ENCODE data around the gene EDN2. TPM values are rescaled to one million over a fixed set of nuclear protein-coding genes. Genes with fewer than 3 reads are reported as not detected.
A peak's percentile ranks its signal among the peaks of the same experiment; 100 is the strongest.

EDN2 gene
- total and polyA plus RNA-seq, 4 donors = 0.17 to 0.66 TPM; not detected in 2

GRCh38 chr1:41435570-41436178 is 48.8 kb downstream of the EDN2 start:
- Histone ChIP-seq H3K4me3 (ENCODE audit: low read depth, low read length) (no peak overlapping the region), H3K27ac (ENCODE audit: low read depth, low read length) (no peak overlapping the region), H3K4me1 (ENCODE audit: control insufficient read depth, insufficient read depth, low read length) (peaks cover 26% of the 10 kb centered on the region), H3K9me3 (ENCODE audit: control insufficient read depth, insufficient read depth, low read length) (no peaks in the 10 kb centered on the region), H3K27me3 (ENCODE audit: control insufficient read depth, insufficient read depth, low read length) (peaks cover 14% of the 10 kb centered on the region), H3K36me3 (ENCODE audit: control insufficient read depth, insufficient read depth, low read length) (no peaks in the 10 kb centered on the region)
- DNase-seq (ENCODE audit: low read depth in 4 of 6, low spot score in 6 of 6) = no peak
- 52% methylated on average over 12 of the region's 15 CpGs for WGBS (ENCODE audit: insufficient coverage)

GRCh38 chr1:41434748-41435449 is 49.6 kb downstream of the EDN2 start:
- no peak for DNase-seq (ENCODE audit: low read depth in 4 of 6, low spot score in 6 of 6)
- no peak overlapping the region for H3K4me3 ChIP-seq (ENCODE audit: low read depth, low read length)
- H3K4me1 ChIP-seq (ENCODE audit: control insufficient read depth, insufficient read depth, low read length) = peaks cover 26% of the 10 kb centered on the region
- peaks cover 14% of the 10 kb centered on the region for H3K27me3 ChIP-seq (ENCODE audit: control insufficient read depth, insufficient read depth, low read length)
- 86% methylated on average over 6 of the region's 6 CpGs for WGBS (ENCODE audit: insufficient coverage)
- H3K36me3 ChIP-seq (ENCODE audit: control insufficient read depth, insufficient read depth, low read length) = no peaks in the 10 kb centered on the region
- no peaks in the 10 kb centered on the region for H3K9me3 ChIP-seq (ENCODE audit: control insufficient read depth, insufficient read depth, low read length)
- H3K27ac ChIP-seq (ENCODE audit: low read depth, low read length) = no peak overlapping the region

GRCh38 chr1:41434306-41434705 is 50.2 kb downstream of the EDN2 start:
- peaks cover 14% of the 10 kb centered on the region for H3K27me3 ChIP-seq (ENCODE audit: control insufficient read depth, insufficient read depth, low read length)
- no peaks in the 10 kb centered on the region for H3K9me3 ChIP-seq (ENCODE audit: control insufficient read depth, insufficient read depth, low read length)
- no peak overlapping the region for H3K4me3 ChIP-seq (ENCODE audit: low read depth, low read length)
- no peaks in the 10 kb centered on the region for H3K36me3 ChIP-seq (ENCODE audit: control insufficient read depth, insufficient read depth, low read length)
- 86% methylated on average over 5 of the region's 5 CpGs for WGBS (ENCODE audit: insufficient coverage)
- H3K27ac ChIP-seq (ENCODE audit: low read depth, low read length) = no peak overlapping the region
- no peak for DNase-seq (ENCODE audit: low read depth in 4 of 6, low spot score in 6 of 6)
- H3K4me1 ChIP-seq (ENCODE audit: control insufficient read depth, insufficient read depth, low read length) = peaks cover 26% of the 10 kb centered on the region

GRCh38 chr1:41433501-41433900 is 51.0 kb downstream of the EDN2 start:
- Histone ChIP-seq H3K27ac (ENCODE audit: low read depth, low read length) (peak overlapping the region; percentile 63), H3K27me3 (ENCODE audit: control insufficient read depth, insufficient read depth, low read length) (peaks cover 14% of the 10 kb centered on the region), H3K4me3 (ENCODE audit: low read depth, low read length) (no peak overlapping the region), H3K4me1 (ENCODE audit: control insufficient read depth, insufficient read depth, low read length) (peaks cover 31% of the 10 kb centered on the region), H3K36me3 (ENCODE audit: control insufficient read depth, insufficient read depth, low read length) (no peaks in the 10 kb centered on the region), H3K9me3 (ENCODE audit: control insufficient read depth, insufficient read depth, low read length) (no peaks in the 10 kb centered on the region)
- 76% methylated on average over 4 of the region's 4 CpGs for WGBS (ENCODE audit: insufficient coverage)
- DNase-seq (ENCODE audit: low read depth in 4 of 6, low spot score in 6 of 6) = no peak

GRCh38 chr1:41432481-41433280 is 51.8 kb downstream of the EDN2 start:
- DNase-seq (ENCODE audit: low read depth in 4 of 6, low spot score in 6 of 6) = peak in 2 of 6 donors; percentile 67 to 79

DNA sequence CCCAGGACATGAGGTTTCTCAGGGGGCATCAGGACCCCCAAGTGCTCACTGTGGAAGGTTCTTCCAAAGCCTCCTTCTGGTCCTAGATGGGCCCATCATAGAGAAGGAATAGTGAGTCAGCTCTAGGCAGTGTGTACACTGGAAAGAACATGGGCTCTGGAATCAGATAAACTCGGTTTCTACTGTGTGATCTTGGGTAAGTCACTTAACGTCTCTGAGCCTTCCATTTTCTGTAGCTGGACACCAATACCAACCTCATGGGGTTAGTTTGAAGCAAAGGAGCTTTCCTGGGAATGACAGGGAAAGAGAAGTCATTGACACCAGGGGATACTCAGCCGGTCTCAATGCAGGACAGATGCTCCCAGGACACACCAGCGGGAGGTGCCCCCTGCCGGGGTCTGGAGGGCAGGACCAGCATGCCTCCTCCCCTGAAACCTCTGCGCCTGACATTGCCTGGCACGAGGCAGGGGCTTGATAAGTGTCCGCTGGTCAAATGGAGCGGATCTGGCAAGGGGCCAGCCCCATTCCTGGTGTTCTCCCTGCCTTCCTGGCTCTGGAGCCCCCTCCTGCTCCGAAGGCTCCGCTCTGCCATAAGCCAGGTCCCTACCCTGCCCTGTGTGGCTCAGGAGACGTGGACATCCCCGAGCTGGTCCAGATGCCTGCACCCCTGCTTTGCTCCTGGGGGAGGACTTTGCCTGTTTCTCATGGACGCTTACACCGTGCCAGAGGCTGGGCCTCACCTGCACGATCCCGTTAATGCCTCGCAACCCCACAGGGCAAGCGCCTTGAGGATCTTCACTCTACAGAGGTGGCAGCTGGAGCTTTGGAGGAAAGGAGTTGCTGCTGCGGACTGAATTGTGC is 52.8 kb downstream of the EDN2 start:
- peaks cover 14% of the 10 kb centered on the region for H3K27me3 ChIP-seq (ENCODE audit: control insufficient read depth, insufficient read depth, low read length)
- H3K27ac ChIP-seq (ENCODE audit: low read depth, low read length) = no peak overlapping the region
- peak in 1 of 6 donors; percentile 54 for DNase-seq (ENCODE audit: low read depth in 4 of 6, low spot score in 6 of 6)
- no peaks in the 10 kb centered on the region for H3K36me3 ChIP-seq (ENCODE audit: control insufficient read depth, insufficient read depth, low read length)
- WGBS (ENCODE audit: insufficient coverage) = 59% methylated on average over 14 of the region's 20 CpGs
- H3K9me3 ChIP-seq (ENCODE audit: control insufficient read depth, insufficient read depth, low read length) = no peaks in the 10 kb centered on the region
- peaks cover 49% of the 10 kb centered on the region for H3K4me1 ChIP-seq (ENCODE audit: control insufficient read depth, insufficient read depth, low read length)
- H3K4me3 ChIP-seq (ENCODE audit: low read depth, low read length) = no peak overlapping the region

More at GRCh38 chr1:41432481-41433280, 51.8 kb downstream of the EDN2 start:
- Histone ChIP-seq H3K4me3 (ENCODE audit: low read depth, low read length) (no peak overlapping the region), H3K9me3 (ENCODE audit: control insufficient read depth, insufficient read depth, low read length) (no peaks in the 10 kb centered on the region), H3K36me3 (ENCODE audit: control insufficient read depth, insufficient read depth, low read length) (no peaks in the 10 kb centered on the region), H3K27me3 (ENCODE audit: control insufficient read depth, insufficient read depth, low read length) (peaks cover 14% of the 10 kb centered on the region), H3K4me1 (ENCODE audit: control insufficient read depth, insufficient read depth, low read length) (peaks cover 39% of the 10 kb centered on the region), H3K27ac (ENCODE audit: low read depth, low read length) (peak overlapping the region; percentile 63)
- WGBS (ENCODE audit: insufficient coverage) = 29% methylated on average over 17 of the region's 17 CpGs

DNA sequence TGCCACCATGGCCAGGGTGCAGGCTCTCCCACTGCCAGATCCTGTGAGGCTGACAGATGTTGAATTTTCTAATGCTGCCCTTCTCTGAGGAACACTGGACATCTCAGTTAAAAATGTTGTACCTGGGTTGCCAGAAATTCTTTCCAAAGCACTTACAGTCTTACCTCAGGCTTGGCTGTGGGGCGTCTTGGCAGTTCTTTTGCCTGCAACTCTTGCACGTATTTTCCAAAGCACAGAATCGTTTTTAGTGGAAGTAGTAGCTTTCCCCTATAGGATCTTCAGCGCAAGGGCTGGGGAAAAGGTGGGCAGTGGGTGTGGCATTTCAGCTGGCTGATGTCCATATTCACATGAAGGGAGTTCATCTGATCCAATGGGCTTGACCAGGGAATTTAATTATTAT is 53.9 kb downstream of the EDN2 start:
- no peak for DNase-seq (ENCODE audit: low read depth in 4 of 6, low spot score in 6 of 6)
- Histone ChIP-seq H3K4me1 (ENCODE audit: control insufficient read depth, insufficient read depth, low read length) (peaks cover 50% of the 10 kb centered on the region), H3K27me3 (ENCODE audit: control insufficient read depth, insufficient read depth, low read length) (peaks cover 7% of the 10 kb centered on the region), H3K27ac (ENCODE audit: low read depth, low read length) (no peak overlapping the region), H3K9me3 (ENCODE audit: control insufficient read depth, insufficient read depth, low read length) (no peaks in the 10 kb centered on the region), H3K36me3 (ENCODE audit: control insufficient read depth, insufficient read depth, low read length) (no peaks in the 10 kb centered on the region), H3K4me3 (ENCODE audit: low read depth, low read length) (no peak overlapping the region)
- 89% methylated on average over 4 of the region's 4 CpGs for WGBS (ENCODE audit: insufficient coverage)

DNA sequence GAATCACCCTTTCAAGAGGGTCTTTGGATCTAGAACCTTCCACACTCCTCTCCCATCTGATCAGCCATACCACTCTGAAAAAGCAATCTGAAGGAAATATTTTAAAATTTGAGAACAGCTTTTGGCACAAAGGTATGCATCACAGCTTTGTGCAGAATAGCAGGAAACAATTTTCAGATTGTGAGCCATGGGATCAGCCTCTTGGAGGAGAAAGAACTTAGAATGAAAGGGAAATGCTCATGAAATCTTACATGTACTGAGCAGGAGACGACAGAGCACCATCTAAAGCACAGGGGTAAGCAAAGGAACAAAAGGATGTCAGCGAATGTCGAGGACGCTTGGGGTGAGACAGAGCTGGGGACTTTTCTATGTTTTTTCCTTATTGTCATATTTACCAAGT is 54.4 kb downstream of the EDN2 start:
- H3K4me3 ChIP-seq (ENCODE audit: low read depth, low read length) = no peak overlapping the region
- no peak overlapping the region for H3K27ac ChIP-seq (ENCODE audit: low read depth, low read length)
- H3K9me3 ChIP-seq (ENCODE audit: control insufficient read depth, insufficient read depth, low read length) = no peaks in the 10 kb centered on the region
- peaks cover 4% of the 10 kb centered on the region for H3K27me3 ChIP-seq (ENCODE audit: control insufficient read depth, insufficient read depth, low read length)
- DNase-seq (ENCODE audit: low read depth in 4 of 6, low spot score in 6 of 6) = no peak
- peaks cover 50% of the 10 kb centered on the region for H3K4me1 ChIP-seq (ENCODE audit: control insufficient read depth, insufficient read depth, low read length)
- WGBS (ENCODE audit: insufficient coverage) = no CpG with 5 or more reads among the region's 4 CpGs
- H3K36me3 ChIP-seq (ENCODE audit: control insufficient read depth, insufficient read depth, low read length) = no peaks in the 10 kb centered on the region

GRCh38 chr1:41429641-41430035 is 54.8 kb downstream of the EDN2 start:
- Histone ChIP-seq H3K36me3 (ENCODE audit: control insufficient read depth, insufficient read depth, low read length) (no peaks in the 10 kb centered on the region), H3K27ac (ENCODE audit: low read depth, low read length) (no peak overlapping the region), H3K27me3 (ENCODE audit: control insufficient read depth, insufficient read depth, low read length) (peaks cover 2% of the 10 kb centered on the region), H3K4me3 (ENCODE audit: low read depth, low read length) (no peak overlapping the region), H3K9me3 (ENCODE audit: control insufficient read depth, insufficient read depth, low read length) (no peaks in the 10 kb centered on the region), H3K4me1 (ENCODE audit: control insufficient read depth, insufficient read depth, low read length) (peaks cover 50% of the 10 kb centered on the region)
- no peak for DNase-seq (ENCODE audit: low read depth in 4 of 6, low spot score in 6 of 6)
- WGBS (ENCODE audit: insufficient coverage) = 83% methylated on average over 5 of the region's 5 CpGs

All from spinal cord (tissue), 10 donors.